HG02973 (cell line): ENCODE results near the gene ABCC6.

ENCODE experiments used
- ATAC-seq: cut with Tn5 transposase; IDR thresholded peaks from one replicate; pipeline ENCODE4 v1.9.1; 2021; ENCODE audit warnings: moderate library complexity; ENCODE audit not compliant: unreplicated experiment

Gene ABCC6

DNA sequence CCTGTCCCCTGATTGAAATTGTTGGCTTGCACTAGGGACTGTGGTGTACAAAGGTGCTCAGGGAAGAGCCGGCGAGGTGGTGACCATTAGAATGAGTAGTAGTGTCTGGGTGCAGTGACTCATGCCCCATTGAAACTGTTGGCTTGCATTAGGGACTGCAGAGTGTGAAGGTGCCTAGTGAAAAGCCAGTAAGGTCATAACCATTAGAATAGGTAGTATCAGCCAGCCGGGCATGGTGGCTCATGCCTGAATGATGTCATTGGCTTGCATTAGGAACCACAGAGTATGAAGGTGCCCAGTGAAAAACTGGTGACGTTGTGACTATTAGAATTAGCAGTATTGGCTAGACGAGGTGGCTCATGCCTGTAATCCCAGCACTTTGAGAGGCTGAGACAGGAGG, 78.9 kb downstream of the ABCC6 start:
- no peak for ATAC-seq

DNA sequence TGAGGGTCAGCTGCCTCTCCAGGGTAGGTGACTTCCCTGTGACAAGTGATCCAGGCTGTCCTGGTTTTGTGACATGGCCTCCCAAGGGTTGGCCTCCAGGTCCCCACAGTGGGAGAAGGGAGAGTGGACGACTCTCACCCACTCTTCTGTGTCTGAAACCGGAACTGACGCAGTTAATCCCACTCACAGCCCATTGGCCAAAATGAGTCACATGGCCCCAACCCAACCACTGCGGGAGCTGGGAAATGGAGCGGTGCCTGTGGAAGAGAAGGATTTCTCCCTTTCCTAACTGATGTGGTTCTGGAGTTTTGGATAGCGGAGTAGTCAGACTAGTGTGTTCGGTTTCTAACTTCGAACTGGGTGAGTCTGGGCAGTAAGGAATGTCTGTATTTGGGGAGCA, 79.4 kb downstream of the ABCC6 start:
- ATAC-seq = no peak

DNA sequence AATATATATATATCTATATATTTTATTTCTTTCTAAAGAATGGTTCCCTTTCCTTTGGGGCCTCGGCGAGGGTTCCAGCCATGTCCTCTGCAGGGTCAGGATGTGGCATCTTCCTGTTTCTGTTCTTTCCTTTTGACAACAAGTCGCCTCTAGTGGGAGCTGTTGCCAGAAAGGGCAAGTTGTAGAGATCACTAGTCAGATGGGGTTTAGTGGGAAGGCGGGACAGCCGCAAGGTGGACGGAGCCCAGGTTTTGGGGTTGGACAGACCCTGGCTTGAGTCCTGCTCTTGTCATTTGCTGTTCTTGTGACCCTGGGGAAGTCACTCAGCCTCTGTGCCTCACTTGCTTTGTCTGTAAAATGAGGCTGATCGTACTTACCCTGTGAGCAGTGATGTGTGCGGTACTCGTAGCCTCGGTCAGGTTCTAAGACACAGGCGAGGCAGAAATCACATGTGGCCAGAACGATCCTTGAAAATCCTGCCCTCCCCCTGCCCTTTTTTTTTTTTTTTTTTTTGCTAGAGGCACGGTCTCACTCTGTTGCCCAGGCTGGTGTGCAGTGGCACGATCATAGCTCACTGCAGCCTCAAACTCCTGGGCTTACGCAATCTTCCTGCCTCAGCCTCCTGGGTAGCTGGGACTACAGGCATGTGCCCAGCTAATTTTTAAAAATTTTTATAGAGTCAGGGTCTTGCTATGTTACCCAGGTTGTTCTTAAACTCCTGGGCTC, 80.1 kb downstream of the ABCC6 start:
- no peak for ATAC-seq

DNA sequence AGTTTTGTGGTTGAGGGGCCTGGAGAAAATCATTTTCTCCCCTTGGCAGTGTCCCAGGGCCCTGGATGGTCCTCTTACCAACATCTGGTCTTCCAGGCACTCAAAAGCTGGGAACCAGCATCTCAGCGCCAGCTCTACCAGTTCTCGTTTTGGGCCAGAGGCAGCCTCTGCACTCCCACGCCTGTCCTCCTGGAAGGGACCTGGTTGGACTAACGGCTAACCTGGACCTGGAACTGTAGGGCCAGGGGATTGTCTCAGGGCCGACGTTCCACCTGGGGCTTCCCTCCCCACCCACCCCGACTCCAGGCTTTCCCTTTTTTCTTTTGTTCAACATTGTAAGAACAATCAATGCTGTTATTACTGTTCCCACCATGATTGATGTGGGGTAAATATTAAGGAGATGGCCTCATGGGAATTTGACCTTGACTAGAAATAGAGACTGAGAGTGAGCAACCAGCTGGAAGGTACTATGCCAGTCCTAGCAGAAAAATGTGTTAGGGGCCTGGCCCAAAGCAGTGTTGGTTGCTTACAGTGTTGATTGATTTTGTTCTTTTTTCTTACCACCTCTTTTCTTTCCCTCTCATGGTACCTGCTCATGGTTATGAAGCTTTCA, 81.4 kb downstream of the ABCC6 start:
- no peak for ATAC-seq

DNA sequence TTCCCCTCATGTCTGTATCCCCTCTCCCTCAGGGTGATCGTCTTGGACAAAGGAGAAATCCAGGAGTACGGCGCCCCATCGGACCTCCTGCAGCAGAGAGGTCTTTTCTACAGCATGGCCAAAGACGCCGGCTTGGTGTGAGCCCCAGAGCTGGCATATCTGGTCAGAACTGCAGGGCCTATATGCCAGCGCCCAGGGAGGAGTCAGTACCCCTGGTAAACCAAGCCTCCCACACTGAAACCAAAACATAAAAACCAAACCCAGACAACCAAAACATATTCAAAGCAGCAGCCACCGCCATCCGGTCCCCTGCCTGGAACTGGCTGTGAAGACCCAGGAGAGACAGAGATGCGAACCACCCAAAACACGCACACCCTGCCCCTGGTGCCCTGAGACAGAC, 82.2 kb downstream of the ABCC6 start:
- ATAC-seq = no peak

DNA sequence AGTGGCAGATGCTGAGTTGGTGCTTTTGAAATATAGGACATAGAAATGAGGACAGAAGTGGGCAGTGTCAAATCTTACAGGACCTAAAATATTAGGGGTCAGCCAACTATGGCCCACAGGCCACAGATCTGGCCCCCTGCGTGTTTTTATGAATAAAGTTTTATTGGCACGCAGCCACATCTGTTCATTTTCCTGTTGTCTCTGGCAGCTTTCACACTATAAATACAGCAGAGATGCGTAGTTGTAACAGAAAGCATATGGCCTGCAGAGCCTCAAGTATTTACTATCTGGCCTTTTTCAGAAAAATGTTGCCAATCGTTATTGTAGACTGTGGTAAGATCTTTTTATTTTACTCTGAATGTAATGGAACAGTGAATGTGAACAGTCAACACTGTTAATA, 82.8 kb downstream of the ABCC6 start:
- ATAC-seq = no peak

DNA sequence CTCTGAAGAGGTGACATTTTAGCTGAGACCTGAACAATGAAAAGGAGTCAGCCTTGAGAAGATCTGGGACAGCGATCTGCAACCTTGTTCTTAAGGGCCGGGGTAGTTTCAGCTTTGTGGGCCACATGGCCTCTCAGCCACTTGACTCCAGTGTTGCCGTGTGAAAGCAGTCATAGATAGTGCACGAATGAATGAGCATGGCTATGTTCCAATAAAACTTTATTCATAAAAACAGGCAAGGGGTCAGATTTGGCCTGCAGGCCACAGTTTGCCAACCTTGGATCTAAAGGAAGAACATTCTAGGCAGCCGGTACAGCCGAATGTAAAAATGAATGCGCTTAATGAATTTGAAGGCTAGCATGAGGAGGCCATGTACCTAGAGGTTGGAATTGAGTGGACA, 83.5 kb downstream of the ABCC6 start:
- no peak for ATAC-seq

DNA sequence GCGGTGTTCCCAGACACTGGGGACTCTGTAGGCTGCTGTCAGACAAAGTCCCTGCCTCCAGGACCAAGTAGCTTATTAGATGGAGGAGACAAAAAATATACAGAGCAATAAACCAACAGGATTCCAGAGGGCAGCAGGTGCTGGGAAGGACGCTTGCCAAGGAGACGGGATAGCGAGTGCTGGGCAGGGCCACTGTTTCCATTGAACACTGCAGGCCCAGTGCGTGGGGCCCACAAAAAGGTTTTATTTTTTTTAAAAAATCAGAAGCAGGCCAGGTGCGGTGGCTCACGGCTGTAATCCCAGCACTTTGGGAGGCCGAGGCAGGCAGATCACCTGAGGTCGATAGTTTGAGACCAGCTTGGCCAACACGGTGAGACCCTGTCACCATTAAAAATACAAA, 84.2 kb downstream of the ABCC6 start:
- no peak for ATAC-seq

DNA sequence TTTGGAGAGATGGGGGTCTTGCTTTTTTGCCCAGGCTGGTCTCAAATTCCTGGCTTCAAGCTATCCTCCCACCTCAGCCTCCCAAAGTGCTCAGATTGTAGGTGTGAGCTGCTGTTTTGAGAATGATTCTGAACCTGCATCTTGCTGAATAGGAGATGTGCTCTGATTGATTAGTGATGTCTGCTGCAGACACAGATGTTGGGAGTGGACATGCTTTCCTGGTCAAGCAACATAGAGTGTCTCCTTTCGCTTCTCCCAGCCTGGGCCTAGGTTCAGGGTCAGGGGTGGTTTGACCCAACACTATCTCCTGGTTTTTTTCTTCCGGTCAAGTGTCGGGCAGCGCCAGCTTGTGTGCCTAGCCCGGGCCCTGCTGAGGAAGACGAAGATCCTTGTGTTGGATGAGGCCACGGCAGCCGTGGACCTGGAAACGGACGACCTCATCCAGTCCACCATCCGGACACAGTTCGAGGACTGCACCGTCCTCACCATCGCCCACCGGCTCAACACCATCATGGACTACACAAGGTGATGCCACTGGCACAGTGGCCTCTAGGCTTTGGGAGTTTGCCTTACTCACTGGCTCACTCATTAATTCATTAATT, 85.2 kb downstream of the ABCC6 start:
- ATAC-seq = no peak

DNA sequence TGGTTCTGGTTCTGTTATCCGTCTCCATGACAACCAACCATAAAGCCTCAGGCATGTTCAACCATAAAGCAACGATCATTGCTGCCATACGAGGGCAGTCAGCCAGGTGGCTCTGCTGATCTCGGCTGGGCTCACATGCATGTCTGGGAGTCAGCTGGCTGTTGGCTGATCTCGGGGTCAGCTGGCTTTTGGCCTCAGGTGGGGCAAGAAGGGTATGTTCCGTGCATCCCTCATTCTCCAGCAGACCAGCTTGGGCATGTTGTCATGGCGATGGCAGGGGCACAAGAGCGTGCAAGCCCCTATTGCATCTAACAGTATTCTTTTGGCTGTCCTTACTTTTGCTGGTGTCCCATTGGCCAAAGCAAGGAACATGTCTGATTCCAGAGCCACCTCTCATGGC, 86.2 kb downstream of the ABCC6 start:
- ATAC-seq = no peak

DNA sequence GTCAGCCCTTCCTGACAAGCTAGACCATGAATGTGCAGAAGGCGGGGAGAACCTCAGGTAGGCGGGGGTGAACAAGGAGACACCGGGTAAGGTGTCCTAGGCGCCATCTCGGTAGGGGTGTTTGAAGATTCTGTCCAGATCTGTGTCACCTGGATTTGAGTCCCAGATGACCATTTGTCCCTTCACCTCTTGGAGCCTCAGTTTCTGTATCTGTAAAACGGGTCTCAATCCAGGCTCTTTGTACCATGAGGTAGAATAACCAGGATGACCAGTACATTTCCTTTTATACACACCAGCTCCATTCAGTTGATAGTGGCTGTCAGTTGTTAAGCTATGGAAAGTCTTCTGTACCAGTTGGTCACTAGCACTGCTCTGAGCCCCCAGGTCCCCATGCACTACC, 86.7 kb downstream of the ABCC6 start:
- no peak for ATAC-seq

DNA sequence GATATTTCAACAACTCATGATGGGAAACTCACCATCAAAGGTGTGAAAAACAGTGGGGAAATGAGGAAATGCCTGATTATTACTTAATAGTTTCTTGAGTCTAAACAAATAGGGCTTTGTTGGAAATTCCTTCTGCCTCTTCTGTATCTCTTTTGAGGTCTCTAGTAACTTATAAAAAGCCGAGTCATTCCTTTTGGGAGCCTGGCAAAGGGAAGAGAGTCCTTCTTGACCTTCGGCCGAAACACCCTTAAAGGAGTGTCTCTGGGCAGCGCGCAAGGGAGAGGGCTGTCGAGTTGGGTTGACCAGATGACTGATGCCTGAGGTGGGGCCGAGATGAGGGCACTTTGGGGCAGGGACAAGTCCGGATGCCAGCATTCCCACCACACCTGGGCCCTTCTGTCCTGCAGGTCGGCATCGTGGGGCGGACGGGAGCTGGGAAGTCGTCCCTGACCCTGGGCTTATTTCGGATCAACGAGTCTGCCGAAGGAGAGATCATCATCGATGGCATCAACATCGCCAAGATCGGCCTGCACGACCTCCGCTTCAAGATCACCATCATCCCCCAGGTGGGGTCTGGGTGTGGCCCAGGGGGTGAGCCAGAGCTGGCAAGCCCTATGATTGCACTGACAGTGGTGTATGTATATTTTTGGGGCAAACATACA, 89.2 kb downstream of the ABCC6 start:
- ATAC-seq = no peak

DNA sequence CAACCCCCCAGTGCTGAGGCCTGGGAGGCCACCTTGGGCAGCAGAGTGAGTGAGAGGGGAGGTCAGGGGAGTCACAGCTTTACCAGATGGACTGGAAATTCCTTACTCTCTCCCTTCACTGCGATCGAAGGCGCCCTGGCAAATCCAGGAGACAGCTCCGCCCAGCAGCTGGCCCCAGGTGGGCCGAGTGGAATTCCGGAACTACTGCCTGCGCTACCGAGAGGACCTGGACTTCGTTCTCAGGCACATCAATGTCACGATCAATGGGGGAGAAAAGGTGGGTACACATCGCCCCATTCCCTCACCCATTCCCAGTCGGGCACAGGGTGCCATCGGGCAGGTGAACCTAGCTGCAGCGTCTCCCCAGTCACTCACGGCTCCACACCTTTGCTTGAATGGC, 91.6 kb downstream of the ABCC6 start:
- no peak for ATAC-seq

DNA sequence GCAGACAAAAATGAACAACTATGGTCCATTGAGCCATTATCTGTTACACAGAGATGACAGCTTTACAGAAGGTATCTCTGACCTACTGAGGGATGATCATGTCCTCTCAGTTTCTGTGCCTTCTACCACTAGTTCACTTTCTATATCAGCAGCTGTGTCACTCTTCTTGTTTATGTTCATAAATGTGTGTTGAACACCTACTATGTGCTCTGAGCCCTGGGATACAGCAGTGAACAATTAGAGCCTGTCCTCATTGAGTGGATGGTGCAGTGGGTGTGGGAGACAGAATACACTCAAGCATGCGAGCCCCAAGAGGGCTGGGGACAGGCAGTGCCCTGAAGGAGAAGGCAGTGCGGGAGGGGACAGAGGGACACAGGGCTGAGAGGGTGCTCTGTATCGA, 92.1 kb downstream of the ABCC6 start:
- ATAC-seq = no peak

DNA sequence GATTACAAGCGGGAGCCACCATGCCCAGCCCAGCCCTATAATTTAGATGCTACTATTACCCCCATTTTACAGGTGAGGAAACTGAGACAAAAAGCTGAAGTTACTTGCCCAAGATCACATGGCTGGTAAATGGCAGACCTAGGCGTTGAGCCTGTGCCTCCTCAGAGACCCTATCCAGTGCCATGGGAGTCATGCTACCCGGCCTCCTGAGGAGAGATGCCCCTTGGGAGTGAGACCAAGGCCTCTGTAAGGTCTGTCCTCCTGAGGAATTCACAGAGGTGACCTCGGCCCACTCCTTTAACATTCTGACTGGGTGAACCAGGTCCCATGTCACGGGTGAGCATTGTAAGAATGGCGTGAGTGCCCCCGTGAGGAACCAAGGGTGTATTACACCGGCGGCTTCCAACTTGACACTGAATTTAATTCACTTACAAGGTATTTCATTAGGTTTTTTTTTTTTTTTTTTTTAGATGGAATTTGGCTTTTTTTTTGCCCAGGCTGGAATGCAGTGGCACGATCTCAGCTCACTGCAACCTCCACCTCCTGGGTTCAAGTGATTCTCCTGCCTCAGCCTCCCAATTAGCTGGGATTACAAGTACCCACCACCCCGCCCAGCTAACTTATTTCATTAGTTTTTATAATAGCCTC, 95.7 kb downstream of the ABCC6 start:
- no peak for ATAC-seq

DNA sequence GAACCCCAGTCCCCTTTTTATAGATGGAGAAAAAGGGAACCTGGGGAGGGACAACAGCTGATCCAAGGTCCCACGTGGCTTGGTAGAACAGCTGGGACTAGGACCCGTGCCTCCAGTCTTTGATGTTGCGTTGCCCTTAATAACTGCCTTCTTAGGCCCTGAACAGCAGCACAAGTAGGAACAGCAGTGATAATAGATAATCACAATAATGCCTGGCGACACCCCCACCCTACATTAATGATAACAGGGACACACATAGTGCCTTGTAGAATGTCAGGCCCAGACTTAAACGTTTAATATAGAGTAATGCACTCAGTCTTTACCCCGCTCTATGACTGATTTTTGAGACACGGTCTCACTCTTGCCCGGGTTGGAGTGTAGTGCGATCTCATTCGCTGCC, 96.4 kb downstream of the ABCC6 start:
- no peak for ATAC-seq

DNA sequence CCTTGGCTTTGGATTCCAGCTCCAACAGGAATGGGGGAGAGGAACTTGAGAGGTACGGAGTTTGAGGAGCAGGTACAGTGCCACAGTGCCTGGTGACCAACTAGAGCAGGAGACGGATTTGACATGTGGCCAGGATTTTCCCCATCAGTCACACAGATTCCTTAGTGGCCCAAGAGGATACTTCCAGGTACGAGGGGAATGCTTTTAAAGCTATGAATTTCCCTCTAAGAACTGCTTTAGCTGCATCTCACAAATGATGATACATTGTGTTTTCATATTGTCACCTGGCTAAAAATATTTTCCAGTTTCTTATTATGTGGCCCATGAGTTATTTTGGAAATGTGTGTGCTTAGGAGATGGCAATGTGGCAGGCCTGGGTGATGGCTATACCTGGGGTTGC, 98.3 kb downstream of the ABCC6 start:
- ATAC-seq = no peak

DNA sequence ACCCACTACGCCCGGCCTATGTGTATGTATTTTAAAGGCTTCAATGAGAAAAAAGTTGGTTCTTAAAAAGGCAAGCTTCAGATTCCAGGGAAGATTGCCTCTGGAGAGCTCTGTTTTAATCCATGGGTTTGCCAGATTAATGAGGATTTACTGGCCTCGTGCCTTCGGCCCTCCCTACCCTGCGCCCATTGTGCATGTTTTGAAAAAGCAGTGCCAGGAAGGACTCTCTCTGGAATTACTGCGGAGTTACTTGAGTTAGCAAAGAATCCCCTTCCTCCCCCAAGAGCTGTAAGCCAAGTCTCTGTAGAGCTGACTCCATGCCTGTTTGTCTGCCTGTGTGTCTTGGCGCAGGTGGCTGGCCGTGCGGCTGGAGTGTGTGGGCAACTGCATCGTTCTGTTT, 98.9 kb downstream of the ABCC6 start:
- no peak for ATAC-seq

DNA sequence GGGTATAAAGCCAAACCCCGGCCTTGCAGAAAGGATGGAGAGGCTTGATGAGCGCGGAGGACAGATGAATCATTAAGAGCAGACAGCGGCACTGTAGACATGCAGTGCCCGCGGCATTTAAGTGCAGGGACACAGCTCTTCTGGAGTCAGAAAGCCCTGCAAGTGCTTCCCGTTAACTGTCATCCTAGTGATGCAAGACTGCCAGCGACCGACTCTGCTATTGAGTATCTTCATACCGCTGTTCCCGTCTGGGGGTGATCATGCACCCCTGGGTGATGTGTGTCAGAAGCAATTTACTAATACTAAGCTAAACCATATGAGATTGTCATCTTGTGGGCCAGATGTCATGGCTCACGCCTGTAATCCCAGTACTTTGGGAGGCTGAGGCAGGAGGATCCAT, 101.0 kb downstream of the ABCC6 start:
- no peak for ATAC-seq

DNA sequence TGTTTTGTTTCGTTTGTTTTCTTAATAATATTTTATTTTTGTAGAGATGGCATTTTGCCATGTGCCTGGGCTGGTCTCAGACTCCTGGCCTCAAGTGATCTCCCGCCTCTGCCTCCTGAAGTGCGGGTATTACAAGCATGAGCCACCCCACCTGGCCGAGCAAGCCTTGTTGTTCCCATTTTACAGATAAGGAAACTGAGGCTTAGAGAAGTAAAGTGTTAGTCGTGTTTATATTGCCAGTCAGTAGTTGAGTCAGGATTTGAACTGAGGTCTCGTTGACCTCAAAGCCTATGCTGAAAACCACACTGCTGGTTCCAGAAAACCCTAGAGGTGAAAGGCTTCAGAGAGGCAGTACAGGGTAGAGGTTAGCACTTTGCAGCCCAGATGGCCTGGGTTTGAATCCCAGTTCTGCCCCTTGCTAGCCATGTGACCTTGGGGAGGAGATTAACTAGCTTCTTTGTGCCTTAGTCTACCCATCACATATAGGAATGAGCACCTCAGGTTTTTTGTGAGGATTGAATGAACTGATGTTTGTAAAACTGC, 102.0 kb downstream of the ABCC6 start:
- no peak for ATAC-seq
